ENCODE results near the gene CEP192. TPM values are rescaled to one million over a fixed set of nuclear protein-coding genes. Genes with fewer than 3 reads are reported as not detected.
A peak's percentile ranks its signal among the peaks of the same experiment; 100 is the strongest.

CEP192 gene
- polyA plus RNA-seq, 3 donors, result 3.0 to 29.6 (median 3.7) TPM

DNA sequence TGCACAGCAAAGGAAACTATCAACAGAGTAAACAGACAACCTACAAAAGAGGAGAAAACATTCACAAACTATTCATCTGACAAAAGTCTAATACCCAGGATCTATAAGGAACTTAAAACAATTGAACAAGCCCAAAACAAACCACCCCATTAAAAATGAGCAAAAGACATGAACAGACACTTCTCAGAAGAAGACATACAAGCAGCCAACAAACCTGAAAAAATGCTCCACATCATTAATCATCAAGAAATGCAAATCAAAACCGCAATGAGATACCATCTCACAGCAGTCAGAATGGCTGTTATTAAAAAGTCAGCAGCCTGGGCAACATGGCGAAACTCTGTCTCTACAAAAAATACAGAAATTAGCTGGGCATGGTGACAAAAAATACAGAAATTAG is 117.2 kb downstream of the CEP192 start:
- no peaks in the 10 kb centered on the region for H3K4me1 Mint-ChIP-seq
- H3K36me3 Mint-ChIP-seq, result peaks cover 64 to 88% of the 10 kb centered on the region in 2 donors
- H3K27ac Mint-ChIP-seq, result peak overlapping the region in 2 of 7 donors; percentile 56 to 83
- Histone ChIP-seq H2AFZ (ENCODE audit: insufficient read depth, low read depth, low read length, poor library complexity, severe bottlenecking) (no peak overlapping the region), H3K9ac (ENCODE audit: insufficient read depth, low read length, poor library complexity, severe bottlenecking) (no peak overlapping the region), H3K4me3 (replicated peaks in 1 of 3; ENCODE audit: low read depth in 2 of 3, low read length in 3 of 3) (no peak overlapping the region), H3K27ac (ENCODE audit: low read depth in 1 of 2, low read length in 2 of 2) (no peak overlapping the region), H3K4me2 (replicated peaks; ENCODE audit: extremely low read depth, low read length, poor library complexity, severe bottlenecking) (no peak overlapping the region), H3K27me3 (ENCODE audit: control insufficient read depth in 2 of 2, insufficient read depth in 2 of 2, low read length in 2 of 2) (no peaks in the 10 kb centered on the region), H3K9me3 (replicated peaks in 1 of 2; ENCODE audit: control insufficient read depth in 1 of 2, insufficient read depth in 1 of 2, low read length in 2 of 2) (no peaks in the 10 kb centered on the region), H3K79me2 (ENCODE audit: insufficient read depth, low read length) (no peaks in the 10 kb centered on the region), H3K36me3 (replicated peaks in 1 of 2; ENCODE audit: control insufficient read depth in 1 of 2, insufficient read depth in 2 of 2, low read length in 2 of 2) (peaks cover 58 to 95% of the 10 kb centered on the region in 2 donors), H4K20me1 (ENCODE audit: insufficient read depth, low read length) (no peaks in the 10 kb centered on the region), H3K4me1 (ENCODE audit: control insufficient read depth in 1 of 2, insufficient read depth in 2 of 2, low read length in 2 of 2) (no peaks in the 10 kb centered on the region)
- peaks cover 0 to 7% (median 3%) of the 10 kb centered on the region in 7 donors for H3K9me3 Mint-ChIP-seq
- DNase-seq, result no peak
- H3K4me3 Mint-ChIP-seq, result no peak overlapping the region
- WGBS (ENCODE audit: insufficient coverage), result 100% methylated on average over 1 of the region's 2 CpGs
- TF ChIP-seq, protein P1, sequence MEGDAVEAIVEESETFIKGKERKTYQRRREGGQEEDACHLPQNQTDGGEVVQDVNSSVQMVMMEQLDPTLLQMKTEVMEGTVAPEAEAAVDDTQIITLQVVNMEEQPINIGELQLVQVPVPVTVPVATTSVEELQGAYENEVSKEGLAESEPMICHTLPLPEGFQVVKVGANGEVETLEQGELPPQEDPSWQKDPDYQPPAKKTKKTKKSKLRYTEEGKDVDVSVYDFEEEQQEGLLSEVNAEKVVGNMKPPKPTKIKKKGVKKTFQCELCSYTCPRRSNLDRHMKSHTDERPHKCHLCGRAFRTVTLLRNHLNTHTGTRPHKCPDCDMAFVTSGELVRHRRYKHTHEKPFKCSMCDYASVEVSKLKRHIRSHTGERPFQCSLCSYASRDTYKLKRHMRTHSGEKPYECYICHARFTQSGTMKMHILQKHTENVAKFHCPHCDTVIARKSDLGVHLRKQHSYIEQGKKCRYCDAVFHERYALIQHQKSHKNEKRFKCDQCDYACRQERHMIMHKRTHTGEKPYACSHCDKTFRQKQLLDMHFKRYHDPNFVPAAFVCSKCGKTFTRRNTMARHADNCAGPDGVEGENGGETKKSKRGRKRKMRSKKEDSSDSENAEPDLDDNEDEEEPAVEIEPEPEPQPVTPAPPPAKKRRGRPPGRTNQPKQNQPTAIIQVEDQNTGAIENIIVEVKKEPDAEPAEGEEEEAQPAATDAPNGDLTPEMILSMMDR (IDR thresholded peaks at IDR 0.05), result no peak
- H3K27me3 Mint-ChIP-seq (ENCODE audit: low read depth in 3 of 3), result no peaks in the 10 kb centered on the region
- intact Hi-C loops (cut with micrococcal nuclease), result no loop called here

DNA sequence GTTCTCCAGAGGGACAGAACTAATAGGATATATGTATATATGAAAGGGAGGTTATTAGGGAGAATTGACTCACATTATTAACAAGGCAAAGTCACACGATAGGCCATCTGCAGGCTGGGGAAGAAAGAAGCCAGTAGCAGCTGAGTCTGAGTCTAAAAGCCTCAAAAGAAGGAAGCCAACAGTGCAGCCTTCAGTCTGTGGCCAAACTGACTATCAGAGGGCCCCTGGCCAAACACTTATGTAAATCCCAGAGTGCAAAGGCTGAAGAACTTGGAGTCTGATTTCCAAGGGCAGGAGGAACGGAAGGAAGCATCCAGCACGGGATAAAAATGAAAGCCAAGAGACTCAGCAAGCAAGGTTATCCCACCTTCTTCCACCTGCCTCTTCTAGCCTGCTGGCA is 119.4 kb downstream of the CEP192 start:
- H3K4me1 ChIP-seq (ENCODE audit: control insufficient read depth in 1 of 2, insufficient read depth in 2 of 2, low read length in 2 of 2), result no peaks in the 10 kb centered on the region
- no peaks in the 10 kb centered on the region for H3K27me3 ChIP-seq (ENCODE audit: control insufficient read depth in 2 of 2, insufficient read depth in 2 of 2, low read length in 2 of 2)
- peaks cover 57 to 95% of the 10 kb centered on the region in 2 donors for H3K36me3 ChIP-seq (replicated peaks in 1 of 2; ENCODE audit: control insufficient read depth in 1 of 2, insufficient read depth in 2 of 2, low read length in 2 of 2)
- Mint-ChIP-seq H3K36me3 (peaks cover 60 to 85% of the 10 kb centered on the region in 2 donors), H3K27ac (peak overlapping the region in 2 of 7 donors; percentile 18 to 31), H3K9me3 (peaks cover 0 to 7% (median 3%) of the 10 kb centered on the region in 7 donors), H3K4me1 (no peaks in the 10 kb centered on the region), H3K4me3 (no peak overlapping the region), H3K27me3 (ENCODE audit: low read depth in 3 of 3) (no peaks in the 10 kb centered on the region)
- H3K4me3 ChIP-seq (replicated peaks in 1 of 3; ENCODE audit: low read depth in 2 of 3, low read length in 3 of 3), result no peak overlapping the region
- intact Hi-C loops (cut with micrococcal nuclease), result no loop called here
- no peaks in the 10 kb centered on the region for H4K20me1 ChIP-seq (ENCODE audit: insufficient read depth, low read length)
- H3K79me2 ChIP-seq (ENCODE audit: insufficient read depth, low read length), result no peaks in the 10 kb centered on the region
- no peak for DNase-seq
- WGBS (ENCODE audit: insufficient coverage), result 91% methylated on average over 1 of the region's 3 CpGs
- no peak overlapping the region for H3K27ac ChIP-seq (ENCODE audit: low read depth in 1 of 2, low read length in 2 of 2)
- no peak overlapping the region for H3K9ac ChIP-seq (ENCODE audit: insufficient read depth, low read length, poor library complexity, severe bottlenecking)
- TF ChIP-seq, protein P1 (IDR thresholded peaks at IDR 0.05), result no peak
- H3K9me3 ChIP-seq (replicated peaks in 1 of 2; ENCODE audit: control insufficient read depth in 1 of 2, insufficient read depth in 1 of 2, low read length in 2 of 2), result no peaks in the 10 kb centered on the region
- H3K4me2 ChIP-seq (replicated peaks; ENCODE audit: extremely low read depth, low read length, poor library complexity, severe bottlenecking), result no peak overlapping the region
- H2AFZ ChIP-seq (ENCODE audit: insufficient read depth, low read depth, low read length, poor library complexity, severe bottlenecking), result no peak overlapping the region
